Stomach (tissue), 9 donors: ENCODE results near the gene APBA3. TPM values are rescaled to one million over a fixed set of nuclear protein-coding genes. Genes with fewer than 3 reads are reported as not detected.
A peak's percentile ranks its signal among the peaks of the same experiment; 100 is the strongest.

Experiments used
- DNase-seq, 2 donors: peaks; one replicate each; pipeline versions ENCODE4 v3.0.0 to v3.0.0-alpha.2; 2013 to 2019
- H3K27ac ChIP-seq, 5 donors: fragments of 200-600 bp in 4 of 5; sonication (generic) in 4 of 5; one replicate each; pipeline ENCODE4 v1.5.1; 2013 to 2019; ENCODE audit warnings: mild to moderate bottlenecking in 1 of 5, moderate library complexity in 1 of 5
- H3K27me3 ChIP-seq, 3 donors: fragments of 200-600 bp; sonication (generic); one replicate each; pipeline ENCODE4 v1.5.1; 2017 to 2019; ENCODE audit warnings: mixed run types in 1 of 3
- H3K36me3 ChIP-seq, 4 donors: fragments of 200-600 bp; sonication (generic); 1 replicate in 3 of 4; 2 replicates in 1 of 4; pipeline ENCODE4 v1.5.1; 2016 to 2019
- H3K4me1 ChIP-seq, 4 donors: fragments of 200-600 bp; sonication (generic); one replicate each; pipeline ENCODE4 v1.5.1; 2016 to 2019
- H3K4me3 ChIP-seq, 4 donors: fragments of 200-600 bp; sonication (generic) in 3 of 4; one replicate each; pipeline ENCODE4 v1.5.1; 2016 to 2019; ENCODE audit warnings: mild to moderate bottlenecking in 1 of 4
- H3K9me3 ChIP-seq, 4 donors: fragments of 200-600 bp; sonication (generic); one replicate each; pipeline ENCODE4 v1.5.1; 2016 to 2019
- CTCF ChIP-seq, 7 experiments: fragments of 450-650 bp in 4 of 7; fragments of 200-600 bp in 3 of 7; sonication (generic) in 3 of 7; IDR thresholded peaks; one replicate each; pipeline ENCODE4 v1.5.1; 2016 to 2019; ENCODE audit warnings: antibody characterized with exemption in 7 of 7, control low read depth in 2 of 7, mild to moderate bottlenecking in 1 of 7
- EP300 ChIP-seq: sonication (generic); formaldehyde crosslinking; IDR thresholded peaks from one replicate; pipeline ENCODE4 v1.6.1; 2017; ENCODE audit warnings: antibody characterized with exemption
- POLR2A ChIP-seq, 4 donors: fragments of 450-650 bp; IDR thresholded peaks; one replicate each; pipeline ENCODE4 v1.6.1; 2016; ENCODE audit warnings: antibody characterized with exemption in 4 of 4, control low read depth in 2 of 4, mild to moderate bottlenecking in 1 of 4, moderate library complexity in 1 of 4
- POLR2AphosphoS5 ChIP-seq, 3 donors: sonication (generic); formaldehyde crosslinking; IDR thresholded peaks; one replicate each; pipeline ENCODE4 v1.6.1; 2016; ENCODE audit warnings: antibody characterized with exemption in 3 of 3
- WGBS, 5 donors: extraction: QIAGEN DNeasy Blood & Tissue Kit in 3 of 5; methylation state at CpG; one replicate each; pipeline versions ENCODE4 v1.1.5 to v1.1.7; 2013 to 2018; 5-methylcytosine and 5-hydroxymethylcytosine counted together
- intact Hi-C: fragments of 100-400 bp; cut with DNase I; formaldehyde crosslinking; loops from one replicate; pipeline ENCODE4 v1.15.1; 2023; ENCODE audit warnings: low total_unique reads
- polyA plus RNA-seq, 3 donors: library from polyadenylated mRNA; stranded (reverse); fragments of 200-250 nt; gene quantifications; one replicate each; pipeline ENCODE4 v1.2.3, GENCODE V29; 2013
- total RNA-seq, 5 donors: library from RNA; depleted of rRNA; stranded (reverse); fragments of >200 nt; gene quantifications; one replicate each; pipeline versions ENCODE4 v1.1.0 to v1.2.3, GENCODE V29; 2014 to 2016
- donor health status: healthy with polysubstance abuse.
- donor health status: Bipolar disorder and iron deficiency.
- donor health status: healthy.

Gene APBA3
- total and polyA plus RNA-seq, 8 donors = 9.4 to 111 (median 16.6) TPM

GRCh38 chr19:3801412-3802096 lies 40.1 kb upstream of the APBA3 start:
- no peak overlapping the region for H3K27ac ChIP-seq
- H3K9me3 ChIP-seq = peaks cover 0 to 10% (median 7%) of the 10 kb centered on the region in 4 donors
- peak overlapping the region; percentile 12 to 25 (median 22) for H3K4me3 ChIP-seq
- peaks cover 0 to 74% (median 47%) of the 10 kb centered on the region in 3 donors for H3K27me3 ChIP-seq
- 3 to 6% (median 5%) methylated on average over 36 to 46 of the region's 46 CpGs for WGBS, 5 donors
- peak; percentile 44 to 75 for DNase-seq
- intact Hi-C loops = no loop called here
- peaks cover 7 to 13% (median 10%) of the 10 kb centered on the region in 4 donors for H3K4me1 ChIP-seq
- TF ChIP-seq POLR2AphosphoS5 (IDR thresholded peaks at IDR 0.05) (no peak), CTCF (IDR thresholded peaks at IDR 0.05) (no peak), POLR2A (IDR thresholded peaks at IDR 0.05) (no peak), EP300 (no peak)
- no peaks in the 10 kb centered on the region for H3K36me3 ChIP-seq

- Histone ChIP-seq H3K4me3 (peak overlapping the region in 3 of 4 donors; percentile 20 to 25 (median 25)), H3K4me1 (peaks cover 7 to 13% (median 10%) of the 10 kb centered on the region in 4 donors), H3K27ac (no peak overlapping the region), H3K9me3 (peaks cover 0 to 14% (median 12%) of the 10 kb centered on the region in 4 donors), H3K36me3 (no peaks in the 10 kb centered on the region), H3K27me3 (peaks cover 0 to 74% (median 47%) of the 10 kb centered on the region in 3 donors)
- no peak for DNase-seq
- TF ChIP-seq EP300 (no peak), POLR2AphosphoS5 (IDR thresholded peaks at IDR 0.05) (no peak), POLR2A (IDR thresholded peaks at IDR 0.05) (no peak), CTCF (IDR thresholded peaks at IDR 0.05) (no peak)
- intact Hi-C loops = no loop called here
- 33 to 45% (median 40%) methylated on average over 16 to 21 of the region's 21 CpGs for WGBS, 5 donors
These were observed 39.5 kb upstream of the APBA3 start for GRCh38 chr19:3800996-3801395.

GRCh38 chr19:3798137-3798536 lies 36.6 kb upstream of the APBA3 start:
- Histone ChIP-seq H3K27me3 (peaks cover 0 to 57% (median 34%) of the 10 kb centered on the region in 3 donors), H3K9me3 (peaks cover 0 to 14% (median 13%) of the 10 kb centered on the region in 4 donors), H3K4me1 (peaks cover 7 to 13% (median 10%) of the 10 kb centered on the region in 4 donors), H3K36me3 (no peaks in the 10 kb centered on the region), H3K4me3 (no peak overlapping the region), H3K27ac (no peak overlapping the region)
- intact Hi-C loops = no loop called here
- 57 to 66% (median 60%) methylated on average over 6 of the region's 6 CpGs for WGBS, 5 donors
- no peak for TF ChIP-seq CTCF (IDR thresholded peaks at IDR 0.05)
- no peak for TF ChIP-seq EP300
- TF ChIP-seq POLR2AphosphoS5 (IDR thresholded peaks at IDR 0.05) = no peak
- TF ChIP-seq POLR2A (IDR thresholded peaks at IDR 0.05) = no peak
- DNase-seq = no peak

DNA sequence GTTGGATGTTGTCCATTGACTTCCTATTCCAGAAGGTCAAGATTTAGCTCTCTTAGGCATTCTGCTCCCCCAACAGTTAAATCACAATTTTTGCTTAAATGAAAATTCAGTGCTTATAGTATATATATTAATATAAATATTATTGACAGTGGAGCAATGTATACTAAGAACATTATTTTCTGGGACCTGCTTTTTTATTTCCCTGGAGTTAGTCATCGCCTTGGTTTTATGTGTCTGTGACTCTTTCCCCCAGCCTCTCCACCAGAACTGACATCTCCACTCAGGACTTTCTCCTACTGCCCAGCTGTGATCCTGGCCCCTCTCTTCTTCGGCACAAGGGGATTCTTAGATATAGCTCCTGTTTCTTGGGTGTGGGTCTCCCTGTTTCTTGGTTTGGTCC lies 34.9 kb upstream of the APBA3 start:
- H3K27ac ChIP-seq = no peak overlapping the region
- no peaks in the 10 kb centered on the region for H3K36me3 ChIP-seq
- H3K4me1 ChIP-seq = peaks cover 3 to 7% (median 5%) of the 10 kb centered on the region in 4 donors
- peaks cover 0 to 14% (median 13%) of the 10 kb centered on the region in 4 donors for H3K9me3 ChIP-seq
- TF ChIP-seq POLR2AphosphoS5 (IDR thresholded peaks at IDR 0.05) (no peak), EP300 (no peak)
- H3K4me3 ChIP-seq = no peak overlapping the region
- 96 to 98% (median 97%) methylated on average over 2 of the region's 2 CpGs for WGBS, 5 donors
- DNase-seq = no peak
- peaks cover 0 to 39% (median 18%) of the 10 kb centered on the region in 3 donors for H3K27me3 ChIP-seq
- intact Hi-C loops = no loop called here

GRCh38 chr19:3793799-3794198 lies 32.3 kb upstream of the APBA3 start:
- no peaks in the 10 kb centered on the region for H3K36me3 ChIP-seq
- 82 to 100% (median 91%) methylated on average over 3 of the region's 3 CpGs for WGBS, 5 donors
- peaks cover 0 to 22% (median 17%) of the 10 kb centered on the region in 4 donors for H3K9me3 ChIP-seq
- intact Hi-C loops = no loop called here
- no peak for TF ChIP-seq POLR2A (IDR thresholded peaks at IDR 0.05)
- no peak for TF ChIP-seq POLR2AphosphoS5 (IDR thresholded peaks at IDR 0.05)
- TF ChIP-seq CTCF (IDR thresholded peaks at IDR 0.05) = no peak
- TF ChIP-seq EP300 = no peak
- no peak overlapping the region for H3K27ac ChIP-seq
- no peaks in the 10 kb centered on the region for H3K4me1 ChIP-seq
- peaks cover 0 to 28% (median 5%) of the 10 kb centered on the region in 3 donors for H3K27me3 ChIP-seq
- H3K4me3 ChIP-seq = no peak overlapping the region
- DNase-seq = no peak
